Activated T-cell treated with anti-CD3 and anti-CD28 coated beads, Interleukin-2, amount 50 U/mL, for 48 hours (primary cell): ENCODE measurements around the gene SGCA.

Experiments used
- DNase-seq, 2 experiments: peaks; one replicate each; pipeline ENCODE4 v3.0.0-alpha.2; 2020

Gene SGCA

GRCh38 chr17:50196036-50196435 lies 30.2 kb downstream of the SGCA start:
- DNase-seq, result no peak

GRCh38 chr17:50196826-50197225 lies 31.0 kb downstream of the SGCA start:
- no peak for DNase-seq

- DNase-seq, result peak; percentile 76 to 78
Measured at GRCh38 chr17:50198026-50198669, 32.3 kb downstream of the SGCA start.

- DNase-seq, result no peak
Measured at GRCh38 chr17:50199211-50199802, 33.5 kb downstream of the SGCA start.

GRCh38 chr17:50199803-50200456 lies 34.1 kb downstream of the SGCA start:
- peak; percentile 48 to 58 for DNase-seq

- peak; percentile 89 to 90 for DNase-seq
Measured at GRCh38 chr17:50200457-50201275, 34.9 kb downstream of the SGCA start.

- no peak for DNase-seq
Measured at GRCh38 chr17:50201276-50201854, 35.6 kb downstream of the SGCA start, which contains the start of gene COL1A1. Gene COL1A1, minus strand, starts transcription at chr17:50201631. Its CDS starts 118 bp downstream, at chr17:50201513.

- DNase-seq, result no peak
Measured at GRCh38 chr17:50203086-50203485, 37.3 kb downstream of the SGCA start.

GRCh38 chr17:50203604-50204345 lies 38.0 kb downstream of the SGCA start:
- no peak for DNase-seq

GRCh38 chr17:50204431-50204830 lies 38.6 kb downstream of the SGCA start:
- no peak for DNase-seq

- no peak for DNase-seq
Measured at GRCh38 chr17:50205111-50205962, 39.5 kb downstream of the SGCA start.

- no peak for DNase-seq
Measured at GRCh38 chr17:50205963-50206505, 40.2 kb downstream of the SGCA start.

- DNase-seq, result peak; percentile 31 to 40
Measured at GRCh38 chr17:50206604-50207293, 40.9 kb downstream of the SGCA start.

GRCh38 chr17:50207315-50207714 lies 41.5 kb downstream of the SGCA start:
- no peak for DNase-seq

- DNase-seq, result no peak
Measured at GRCh38 chr17:50207792-50208567, 42.2 kb downstream of the SGCA start.

GRCh38 chr17:50208611-50209061 lies 42.8 kb downstream of the SGCA start:
- no peak for DNase-seq

- DNase-seq, result no peak
Measured at GRCh38 chr17:50209133-50209471, 43.3 kb downstream of the SGCA start.

GRCh38 chr17:50209472-50210239 lies 43.9 kb downstream of the SGCA start:
- peak in 1 of 2 experiments; percentile 14 for DNase-seq
